ENCODE measurements around the gene PCNX2. TPM values are rescaled to one million over a fixed set of nuclear protein-coding genes. Genes with fewer than 3 reads are reported as not detected.

The PCNX2 gene
- total and polyA plus RNA-seq, 7 donors, result 1.8 to 13.8 (median 5.1) TPM

DNA sequence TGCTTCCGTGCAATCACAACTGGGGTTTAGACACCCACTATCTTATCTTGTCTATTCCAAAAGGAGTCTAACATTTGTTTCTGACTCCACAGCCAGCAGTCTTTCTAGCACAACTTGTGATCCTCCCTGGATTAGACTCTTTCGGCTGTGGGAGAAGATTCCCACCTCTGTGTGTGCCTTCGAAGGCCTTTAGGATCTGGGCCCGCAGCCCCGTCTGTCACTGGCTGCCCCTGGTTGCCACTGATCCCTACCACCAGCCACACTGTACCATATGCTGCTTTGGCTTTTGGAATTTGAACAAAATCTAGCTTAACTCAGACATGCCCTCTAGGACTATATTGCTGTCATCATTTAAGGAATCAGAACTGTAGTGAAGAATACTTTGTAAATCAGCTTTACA, 327.1 kb downstream of the PCNX2 start:
- 87 to 95% methylated on average over 5 of the region's 5 CpGs for WGBS, 2 donors
- Histone ChIP-seq H3K9me3 (no peaks in the 10 kb centered on the region), H3K27ac (no peak overlapping the region), H3K36me3 (peaks cover 6 to 64% (median 17%) of the 10 kb centered on the region in 4 donors), H3K4me3 (no peak overlapping the region), H3K27me3 (no peaks in the 10 kb centered on the region), H3K4me1 (peaks cover 0 to 13% (median 3%) of the 10 kb centered on the region in 4 donors)
- TF ChIP-seq EP300 (IDR thresholded peaks at IDR 0.05) (no peak), POLR2AphosphoS5 (IDR thresholded peaks at IDR 0.05) (no peak), POLR2A (IDR thresholded peaks at IDR 0.05) (no peak)
- TF ChIP-seq, protein P1, sequence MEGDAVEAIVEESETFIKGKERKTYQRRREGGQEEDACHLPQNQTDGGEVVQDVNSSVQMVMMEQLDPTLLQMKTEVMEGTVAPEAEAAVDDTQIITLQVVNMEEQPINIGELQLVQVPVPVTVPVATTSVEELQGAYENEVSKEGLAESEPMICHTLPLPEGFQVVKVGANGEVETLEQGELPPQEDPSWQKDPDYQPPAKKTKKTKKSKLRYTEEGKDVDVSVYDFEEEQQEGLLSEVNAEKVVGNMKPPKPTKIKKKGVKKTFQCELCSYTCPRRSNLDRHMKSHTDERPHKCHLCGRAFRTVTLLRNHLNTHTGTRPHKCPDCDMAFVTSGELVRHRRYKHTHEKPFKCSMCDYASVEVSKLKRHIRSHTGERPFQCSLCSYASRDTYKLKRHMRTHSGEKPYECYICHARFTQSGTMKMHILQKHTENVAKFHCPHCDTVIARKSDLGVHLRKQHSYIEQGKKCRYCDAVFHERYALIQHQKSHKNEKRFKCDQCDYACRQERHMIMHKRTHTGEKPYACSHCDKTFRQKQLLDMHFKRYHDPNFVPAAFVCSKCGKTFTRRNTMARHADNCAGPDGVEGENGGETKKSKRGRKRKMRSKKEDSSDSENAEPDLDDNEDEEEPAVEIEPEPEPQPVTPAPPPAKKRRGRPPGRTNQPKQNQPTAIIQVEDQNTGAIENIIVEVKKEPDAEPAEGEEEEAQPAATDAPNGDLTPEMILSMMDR (IDR thresholded peaks at IDR 0.05), result no peak
- no peak for DNase-seq
- intact Hi-C loops (cut with DNase I), result no loop called here

- H3K27me3 ChIP-seq, result no peaks in the 10 kb centered on the region
- no peak for DNase-seq
- whole genome bisulfite sequencing, 2 donors, result 17 to 69% methylated on average over 4 of the region's 4 CpGs
- H3K27ac ChIP-seq, result no peak overlapping the region
- peaks cover 6 to 46% (median 10%) of the 10 kb centered on the region in 4 donors for H3K36me3 ChIP-seq
- peaks cover 0 to 19% (median 8%) of the 10 kb centered on the region in 4 donors for H3K4me1 ChIP-seq
- H3K4me3 ChIP-seq, result no peak overlapping the region
- no peaks in the 10 kb centered on the region for H3K9me3 ChIP-seq
- intact Hi-C loops (cut with DNase I), result no loop called here
- TF ChIP-seq POLR2AphosphoS5 (IDR thresholded peaks at IDR 0.05) (no peak), EP300 (IDR thresholded peaks at IDR 0.05) (no peak), POLR2A (IDR thresholded peaks at IDR 0.05) (no peak)
- TF ChIP-seq, protein P1 (IDR thresholded peaks at IDR 0.05), result no peak
These were observed 328.9 kb downstream of the PCNX2 start for GRCh38 chr1:232966663-232967062.

- TF ChIP-seq, protein P1 (IDR thresholded peaks at IDR 0.05), result no peak
- no peak for TF ChIP-seq EP300 (IDR thresholded peaks at IDR 0.05)
- no peak for TF ChIP-seq POLR2AphosphoS5 (IDR thresholded peaks at IDR 0.05)
- TF ChIP-seq POLR2A (IDR thresholded peaks at IDR 0.05), result no peak
- Histone ChIP-seq H3K9me3 (no peaks in the 10 kb centered on the region), H3K27ac (peak overlapping the region in 1 of 4 donors; percentile 40), H3K27me3 (no peaks in the 10 kb centered on the region), H3K4me1 (peaks cover 0 to 19% (median 8%) of the 10 kb centered on the region in 4 donors), H3K4me3 (no peak overlapping the region), H3K36me3 (peaks cover 6 to 38% (median 8%) of the 10 kb centered on the region in 4 donors)
- 88 to 91% methylated on average over 6 of the region's 6 CpGs for WGBS, 2 donors
- DNase-seq, result no peak
- intact Hi-C loops (cut with DNase I), result no loop called here
These were observed 329.7 kb downstream of the PCNX2 start for GRCh38 chr1:232965912-232966217.

- TF ChIP-seq, protein P1 (IDR thresholded peaks at IDR 0.05), result no peak
- no peak for TF ChIP-seq EP300 (IDR thresholded peaks at IDR 0.05)
- TF ChIP-seq POLR2A (IDR thresholded peaks at IDR 0.05), result no peak
- no peak for TF ChIP-seq POLR2AphosphoS5 (IDR thresholded peaks at IDR 0.05)
- WGBS, 2 donors, result 78 to 86% methylated on average over 10 of the region's 10 CpGs
- H3K4me1 ChIP-seq, result peaks cover 0 to 19% (median 8%) of the 10 kb centered on the region in 4 donors
- peaks cover 4 to 33% (median 4%) of the 10 kb centered on the region in 4 donors for H3K36me3 ChIP-seq
- H3K27me3 ChIP-seq, result no peaks in the 10 kb centered on the region
- H3K9me3 ChIP-seq, result no peaks in the 10 kb centered on the region
- no peak for DNase-seq
- no peak overlapping the region for H3K4me3 ChIP-seq
- intact Hi-C loops (cut with DNase I), result no loop called here
- H3K27ac ChIP-seq, result peak overlapping the region in 1 of 4 donors; percentile 40
These were observed 330.2 kb downstream of the PCNX2 start for GRCh38 chr1:232965124-232965911.

Measured in sigmoid colon (tissue), 7 donors.